GM18520 (cell line): ENCODE results near the gene DICER1.

ENCODE experiments used
- ATAC-seq: cut with Tn5 transposase; IDR thresholded peaks from one replicate; pipeline ENCODE4 v1.9.1; 2021; ENCODE audit not compliant: unreplicated experiment

The DICER1 gene

DNA sequence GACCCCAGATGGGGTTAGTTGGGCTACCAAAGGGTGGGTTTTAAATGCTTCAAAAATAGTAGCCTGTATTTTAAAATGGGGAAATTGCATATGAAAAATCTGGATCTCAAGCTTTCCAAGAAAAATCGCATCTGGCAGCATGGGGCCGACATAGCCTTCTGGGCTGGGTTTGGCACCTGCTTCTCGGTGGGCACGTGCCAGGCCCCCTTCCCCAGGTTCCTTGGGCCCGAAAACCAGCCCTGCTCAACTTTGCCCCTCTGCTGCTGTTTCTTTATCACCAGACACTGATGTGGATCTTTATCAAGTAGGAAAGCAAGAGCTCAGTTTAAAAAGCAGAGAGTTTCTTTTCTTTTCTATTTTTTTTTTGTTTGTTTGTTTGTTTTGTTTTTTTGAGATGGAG is 95.1 kb downstream of the DICER1 start:
- ATAC-seq, result no peak

- ATAC-seq, result no peak
Measured at GRCh38 chr14:95061317-95062093, 95.8 kb downstream of the DICER1 start.

DNA sequence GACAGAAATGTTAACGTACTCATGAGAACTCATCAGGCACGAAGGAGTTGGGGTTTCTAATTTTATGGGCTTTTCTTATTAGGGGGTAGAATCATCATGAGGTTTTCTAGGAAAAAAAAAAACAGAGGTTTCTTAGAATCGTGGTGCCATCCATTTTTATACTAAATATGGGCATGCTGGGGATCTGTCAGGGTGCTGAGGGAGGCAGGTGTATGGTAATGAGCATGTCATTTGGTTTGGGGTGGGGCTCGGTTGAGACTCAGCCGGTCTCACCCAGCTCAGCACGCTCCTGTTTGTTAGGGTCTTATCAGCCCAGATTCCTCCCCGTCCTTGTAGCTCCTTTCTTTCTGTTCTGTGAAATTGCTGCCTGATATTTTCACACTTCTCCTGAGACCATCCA is 98.2 kb downstream of the DICER1 start:
- ATAC-seq, result no peak

DNA sequence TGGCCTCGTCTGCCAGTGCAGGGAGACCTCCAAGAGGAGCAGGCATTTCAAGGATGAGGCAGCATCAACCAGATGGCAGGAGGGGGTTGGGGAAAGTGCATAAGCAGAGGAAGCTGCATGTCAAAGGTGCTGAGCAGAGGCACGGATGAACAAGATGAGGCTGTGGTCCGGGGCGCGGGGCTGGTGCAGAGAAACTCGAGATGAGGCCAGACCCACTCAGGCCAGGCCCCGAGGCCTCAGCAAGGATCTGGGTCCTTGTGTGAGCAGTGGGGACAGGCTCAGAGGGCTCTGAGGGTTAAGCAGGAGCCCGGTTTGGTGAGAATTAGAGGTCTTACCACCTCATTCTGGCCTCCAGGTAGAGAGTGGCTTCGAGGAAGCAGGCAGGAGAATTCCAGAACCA is 98.8 kb downstream of the DICER1 start:
- no peak for ATAC-seq

DNA sequence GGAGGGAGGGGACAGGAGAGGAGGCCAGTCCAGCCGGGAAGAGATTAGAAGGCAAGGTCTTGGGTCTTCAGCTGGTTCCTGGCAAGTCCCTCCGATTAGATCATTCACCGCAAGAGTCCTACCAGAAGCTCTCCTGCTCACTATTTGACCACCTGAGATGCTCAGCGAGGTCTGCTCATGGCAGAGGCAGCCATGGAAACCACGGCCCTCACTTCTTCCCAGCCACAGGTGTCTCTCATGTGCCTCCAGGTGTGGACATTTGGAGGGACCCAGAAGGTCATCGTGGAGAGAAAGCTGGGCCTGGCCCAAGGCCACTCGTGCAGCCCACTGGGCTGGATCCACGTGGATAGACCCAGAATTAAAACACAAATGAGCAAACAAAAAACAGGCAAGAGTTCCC is 99.5 kb downstream of the DICER1 start:
- ATAC-seq, result no peak

DNA sequence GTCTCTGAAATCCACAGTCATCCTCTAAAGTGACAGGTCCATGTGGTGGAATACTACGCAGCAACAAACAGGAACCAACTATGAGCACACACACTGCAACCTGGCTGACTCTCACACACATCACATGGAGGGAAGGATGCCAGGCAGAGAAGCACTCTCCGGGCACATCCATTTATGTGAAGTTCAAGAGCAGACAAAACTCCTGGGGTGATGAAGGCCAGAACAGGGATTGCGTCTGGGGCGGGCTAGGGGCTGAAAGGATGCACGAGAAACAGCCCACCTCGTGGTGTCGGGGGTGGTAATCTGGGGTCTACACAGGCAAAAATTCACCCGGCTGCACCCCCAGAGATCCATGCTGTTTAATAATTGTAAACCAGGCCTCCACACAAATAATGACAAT is 100.2 kb downstream of the DICER1 start:
- ATAC-seq, result no peak

DNA sequence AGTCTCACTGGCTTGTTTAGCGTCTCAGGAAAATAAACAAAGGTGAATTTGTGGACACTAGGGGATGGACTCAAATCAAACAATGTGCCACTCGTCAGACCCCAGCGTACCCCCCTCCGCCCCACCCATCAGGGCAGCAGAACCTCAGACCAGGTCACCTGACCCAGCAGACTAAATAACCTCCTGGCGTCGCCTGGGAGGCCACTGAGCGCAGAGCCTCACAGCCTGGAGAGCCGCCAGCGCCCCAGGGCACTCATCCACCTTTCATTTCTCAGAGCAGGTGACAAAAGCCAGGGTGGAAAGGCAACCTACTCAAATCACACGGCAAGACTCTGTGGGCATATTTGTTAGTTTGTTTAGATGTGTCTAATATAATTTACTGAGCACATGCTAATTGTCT is 100.9 kb downstream of the DICER1 start:
- ATAC-seq, result no peak

DNA sequence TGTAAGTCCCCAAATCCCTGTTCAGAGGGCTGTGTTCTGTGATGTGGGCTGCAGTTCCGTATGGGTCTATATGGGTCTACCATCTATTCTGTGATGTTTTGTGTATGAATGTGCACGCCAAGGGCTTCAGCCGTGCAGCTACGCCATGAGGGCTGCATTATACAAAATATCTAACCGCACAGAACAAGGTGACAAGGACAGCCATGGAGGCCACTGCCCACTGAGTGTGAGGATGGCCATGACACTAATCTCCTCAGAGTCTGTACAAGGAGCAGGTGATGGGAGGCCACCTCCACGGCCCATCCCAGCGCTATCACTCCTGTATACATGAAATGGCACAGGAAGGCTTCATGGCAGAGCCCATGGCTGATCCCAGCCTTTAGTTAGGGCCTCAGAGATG is 102.0 kb downstream of the DICER1 start:
- no peak for ATAC-seq

DNA sequence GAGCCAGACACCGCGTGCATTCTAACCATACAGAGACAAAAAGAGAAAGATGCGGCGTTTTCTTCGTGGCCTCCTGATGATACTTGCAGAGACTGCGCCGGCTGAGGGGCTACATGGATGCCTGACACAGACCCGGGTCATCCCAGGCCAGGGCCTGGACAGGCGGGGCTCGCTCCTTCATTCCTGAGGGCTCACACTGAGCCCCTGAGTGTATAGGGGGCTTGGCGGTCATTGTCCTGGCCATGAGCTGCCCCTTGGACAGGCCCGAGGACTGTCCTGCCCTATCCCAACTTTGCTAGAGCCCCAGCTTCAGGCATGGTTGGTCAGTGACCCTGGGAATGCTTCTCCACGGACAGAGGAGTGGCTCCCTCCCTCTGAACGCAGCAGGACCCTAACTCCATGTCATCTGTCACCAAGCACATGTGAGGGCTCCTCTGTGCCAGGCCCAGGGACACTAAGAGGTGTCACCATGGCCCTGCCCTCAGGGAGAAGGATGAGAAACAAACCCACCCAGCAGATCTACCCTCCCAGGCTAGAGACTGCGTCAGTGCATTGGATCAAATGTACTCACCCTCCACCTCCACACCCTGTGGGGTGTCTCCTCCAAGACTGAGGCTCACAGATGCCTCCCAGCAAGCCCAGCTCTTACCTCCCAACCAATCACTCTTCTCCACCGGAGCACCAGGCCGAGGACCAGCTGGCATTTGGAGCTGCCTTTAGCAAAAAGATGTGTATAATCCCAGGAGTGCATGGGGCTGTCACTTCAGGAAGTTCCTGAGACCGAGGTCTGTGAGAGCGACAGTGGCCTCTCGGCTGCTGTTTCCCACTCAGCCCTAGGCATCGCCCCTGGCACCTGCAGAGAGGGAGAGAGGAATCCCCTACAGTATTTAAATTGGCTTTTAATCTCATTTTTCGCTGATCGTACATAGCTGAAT is 102.7 kb downstream of the DICER1 start:
- no peak for ATAC-seq

GRCh38 chr14:95052016-95052585 is 105.2 kb downstream of the DICER1 start:
- no peak for ATAC-seq

GRCh38 chr14:95049952-95050351 is 107.4 kb downstream of the DICER1 start:
- ATAC-seq, result no peak

- no peak for ATAC-seq
Measured at GRCh38 chr14:95048771-95049312, 108.5 kb downstream of the DICER1 start.

DNA sequence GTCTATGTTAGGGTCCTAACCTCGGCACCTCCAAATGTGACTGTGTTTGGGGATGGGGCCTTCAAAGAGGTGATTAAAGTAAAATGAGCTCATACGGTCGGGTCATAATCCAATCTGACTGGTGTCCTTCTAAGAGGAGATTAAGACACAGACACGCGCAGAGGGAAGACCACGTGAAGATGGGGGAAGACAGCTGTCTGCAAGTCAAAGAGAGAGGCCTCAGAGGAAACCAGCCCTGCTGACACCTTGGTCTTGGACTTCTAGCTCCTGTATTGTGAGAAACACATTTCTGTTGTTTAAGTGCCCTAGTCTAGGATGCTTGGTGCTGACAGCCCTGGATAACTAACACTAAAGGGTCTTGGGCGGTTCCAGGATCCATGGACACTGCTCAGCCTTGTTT is 109.6 kb downstream of the DICER1 start:
- no peak for ATAC-seq

DNA sequence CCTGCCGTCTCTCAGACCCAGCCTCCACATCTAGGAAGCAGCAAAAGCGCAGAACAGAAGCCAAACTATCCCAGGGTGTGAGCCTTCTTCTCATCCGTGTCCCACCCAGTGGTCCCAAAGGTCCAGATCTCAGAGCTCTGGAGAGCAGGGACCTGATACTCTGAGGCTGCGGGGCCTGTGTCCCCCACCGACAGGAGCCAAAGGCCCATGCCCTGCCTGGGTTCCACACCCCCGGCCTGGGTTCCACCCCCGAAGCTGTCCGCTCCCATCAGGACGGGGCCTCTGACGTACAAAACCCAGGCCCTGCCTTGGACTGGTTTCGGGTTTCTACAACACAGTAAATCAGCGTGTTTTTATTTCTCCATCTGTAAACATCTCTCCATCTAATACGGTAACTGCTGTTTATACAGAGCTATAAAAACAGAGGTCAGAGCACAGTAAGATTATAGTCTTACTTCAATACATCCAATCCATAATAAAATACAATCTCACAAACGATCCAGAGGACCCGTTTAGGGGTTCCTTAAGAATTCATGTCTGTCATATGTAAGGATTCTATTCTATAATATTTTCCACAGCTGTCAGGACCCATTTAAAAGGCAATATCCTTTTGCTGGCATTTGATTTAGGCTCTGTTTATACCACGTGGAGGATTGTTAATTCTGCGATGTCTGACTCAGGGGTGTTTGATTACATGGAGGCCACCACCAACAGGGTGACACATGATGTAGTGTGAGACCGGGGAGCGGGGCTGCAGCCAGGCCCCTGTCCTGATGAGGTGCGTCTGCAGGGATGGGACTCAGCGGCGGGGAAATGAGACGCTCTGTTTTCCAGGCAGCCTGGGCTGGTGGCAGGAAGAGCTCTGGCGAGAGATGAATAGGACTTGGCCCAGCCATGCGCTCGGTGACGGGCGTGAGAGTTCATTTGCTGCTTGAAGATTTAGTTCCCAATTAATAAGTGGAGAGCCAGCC is 110.3 kb downstream of the DICER1 start:
- ATAC-seq, result no peak

DNA sequence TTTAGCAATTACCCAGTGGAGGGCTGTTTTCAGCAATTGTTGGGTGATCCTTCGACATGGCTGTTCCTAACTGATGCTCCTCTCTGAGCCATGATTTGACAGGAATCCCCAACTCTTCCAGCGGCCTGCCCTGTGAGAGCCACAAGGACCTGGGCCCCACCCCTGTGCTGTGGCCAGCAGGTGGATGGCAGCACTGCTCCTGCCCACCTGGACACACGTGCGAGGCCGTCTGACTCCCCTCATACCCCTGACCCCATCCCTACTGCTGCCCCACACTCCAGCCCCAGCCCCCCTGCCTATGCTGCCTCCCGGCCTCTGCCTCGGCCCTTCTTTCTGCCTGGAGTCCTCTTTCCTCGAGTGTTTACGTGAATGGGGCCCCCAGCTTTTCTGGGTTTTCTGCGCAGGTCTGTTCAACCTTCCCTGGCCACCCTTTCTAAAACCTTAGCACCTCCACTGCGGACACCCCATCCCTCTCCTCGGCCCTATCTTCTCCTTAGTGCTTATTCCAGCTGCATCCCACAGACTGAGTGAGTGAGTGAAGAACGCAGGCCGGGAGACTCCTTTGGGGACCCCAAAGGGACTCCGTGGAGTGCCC is 111.4 kb downstream of the DICER1 start:
- ATAC-seq, result no peak

- ATAC-seq, result no peak
Measured at GRCh38 chr14:95045106-95045701, 112.1 kb downstream of the DICER1 start.

DNA sequence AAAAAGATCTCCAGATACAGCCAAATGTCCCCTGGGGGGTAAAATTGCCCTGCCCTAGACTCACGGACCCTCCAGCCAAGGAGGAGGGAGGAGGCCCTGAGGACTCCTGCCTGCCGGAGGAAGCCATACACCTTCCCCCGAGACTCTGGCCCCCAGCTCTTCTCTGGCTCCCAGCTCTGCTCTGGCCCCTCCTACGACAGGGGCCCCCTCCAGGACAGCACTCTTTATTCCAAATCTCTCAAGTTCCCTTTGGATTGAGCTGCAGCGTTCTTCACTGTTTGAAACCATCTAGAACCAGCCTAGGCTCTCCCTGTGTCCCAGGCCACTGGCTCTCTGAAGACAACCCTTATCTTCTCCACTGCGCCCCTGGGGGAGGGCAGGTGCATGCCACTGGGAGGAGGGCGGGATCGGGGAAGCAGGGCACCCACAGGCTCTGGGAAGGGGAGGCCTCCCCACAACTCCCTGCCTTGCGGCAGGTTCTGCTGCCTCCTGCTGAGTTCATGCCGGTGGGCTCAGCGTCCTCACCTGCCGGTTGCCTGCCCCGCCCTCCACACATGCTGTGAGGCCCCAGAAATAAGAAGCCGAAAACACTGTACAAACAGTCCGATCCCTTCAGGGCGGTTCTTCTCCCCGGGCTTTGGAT is 112.7 kb downstream of the DICER1 start:
- no peak for ATAC-seq

DNA sequence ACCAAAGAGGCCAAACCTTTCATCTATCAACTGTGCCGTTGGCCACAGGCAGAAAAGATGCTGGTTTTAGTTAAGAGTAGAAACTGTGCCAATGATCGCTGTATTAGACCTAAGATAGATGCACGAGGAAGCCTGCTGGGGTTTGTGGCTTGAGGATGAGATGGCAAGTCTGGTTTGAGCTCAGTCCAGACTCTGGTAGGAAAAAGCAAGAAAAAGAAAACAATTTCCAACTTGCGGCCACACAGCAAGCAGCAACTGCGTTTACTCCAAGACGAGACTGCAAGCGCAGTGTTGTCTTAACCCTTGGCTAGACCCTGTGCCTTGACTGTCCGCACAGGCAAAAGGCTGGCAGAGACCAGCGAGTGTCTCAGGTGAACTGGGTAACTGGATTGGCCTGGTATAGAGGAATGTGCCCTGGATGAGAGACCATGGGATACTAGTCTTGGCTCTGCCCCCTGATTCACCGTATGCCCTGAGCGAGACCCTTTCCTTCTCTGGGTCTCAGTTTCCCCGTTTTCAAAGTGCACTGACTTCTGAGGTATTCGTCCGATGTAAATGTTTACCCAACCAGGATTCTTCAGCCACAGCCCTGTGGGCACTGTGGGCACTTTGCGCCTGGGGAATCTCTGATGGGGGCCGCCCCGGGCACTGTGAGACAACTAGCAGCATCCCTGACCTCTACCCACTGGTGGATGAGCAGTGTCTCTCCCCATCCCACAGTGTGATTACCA is 113.4 kb downstream of the DICER1 start:
- ATAC-seq, result no peak
